Esophagus muscularis mucosa (tissue), 4 donors: ENCODE measurements around the gene SLC45A3. TPM values are rescaled to one million over a fixed set of nuclear protein-coding genes. Genes with fewer than 3 reads are reported as not detected.

Source experiments
- DNase-seq: peaks from one replicate; pipeline ENCODE4 v3.0.0-alpha.2; 2017; ENCODE audit errors: extremely low spot score
- H3K27ac ChIP-seq, 4 donors: fragments of 200-600 bp; sonication (generic); replicated peaks in 1 of 4; 1 replicate in 3 of 4; 2 replicates in 1 of 4; pipeline ENCODE4 v1.5.1; 2016 to 2019; ENCODE audit warnings: mild to moderate bottlenecking in 1 of 4
- H3K27me3 ChIP-seq, 4 donors: fragments of 200-600 bp; sonication (generic); one replicate each; pipeline versions ENCODE4 v1.5.1 to v1.6.0; 2016 to 2019
- H3K36me3 ChIP-seq, 4 donors: fragments of 200-600 bp; sonication (generic); one replicate each; pipeline ENCODE4 v1.5.1; 2016 to 2019
- H3K4me1 ChIP-seq, 4 donors: fragments of 200-600 bp; sonication (generic); one replicate each; pipeline ENCODE4 v1.5.1; 2016 to 2019
- H3K4me3 ChIP-seq, 4 donors: fragments of 200-600 bp; sonication (generic); 1 replicate in 2 of 4; 2 replicates in 2 of 4; pipeline ENCODE4 v1.5.1; 2016 to 2019; ENCODE audit warnings: mild to moderate bottlenecking in 4 of 4, moderate library complexity in 1 of 4
- H3K9me3 ChIP-seq, 4 donors: fragments of 200-600 bp; sonication (generic); 1 replicate in 3 of 4; 2 replicates in 1 of 4; pipeline ENCODE4 v1.5.1; 2016 to 2019
- CTCF ChIP-seq, 3 experiments: fragments of 200-600 bp in 2 of 3; fragments of 450-650 bp in 1 of 3; sonication (generic) in 2 of 3; IDR thresholded peaks; one replicate each; pipeline ENCODE4 v1.5.1; 2017 to 2019; ENCODE audit warnings: antibody characterized with exemption in 3 of 3, mild to moderate bottlenecking in 2 of 3, moderate library complexity in 1 of 3
- EP300 ChIP-seq: sonication (generic); formaldehyde crosslinking; IDR thresholded peaks from one replicate; pipeline ENCODE4 v1.6.1; 2017; ENCODE audit warnings: antibody characterized with exemption
- POLR2A ChIP-seq: fragments of 450-650 bp; IDR thresholded peaks from one replicate; pipeline ENCODE4 v1.6.1; 2017; ENCODE audit warnings: antibody characterized with exemption, moderate library complexity, mild to moderate bottlenecking, low read depth
- POLR2AphosphoS5 ChIP-seq, 2 donors: sonication (generic); formaldehyde crosslinking; IDR thresholded peaks; one replicate each; pipeline ENCODE4 v1.6.1; 2017; ENCODE audit warnings: antibody characterized with exemption in 2 of 2
- WGBS: methylation state at CpG from one replicate; pipeline ENCODE4 v1.1.5; 2018; 5-methylcytosine and 5-hydroxymethylcytosine counted together
- intact Hi-C: fragments of 100-400 bp; cut with DNase I; formaldehyde crosslinking; loops from one replicate; pipeline ENCODE4 v1.15.1; 2023
- total RNA-seq, 4 donors: library from RNA; depleted of rRNA; stranded (reverse); fragments of >200 nt; gene quantifications; one replicate each; pipeline versions ENCODE4 v1.1.0 to v1.2.1, GENCODE V29; 2016

Gene SLC45A3
- total RNA-seq, 4 donors from 2014 or later, result 0.86 to 1.7 (median 1.1) TPM

GRCh38 chr1:205668951-205669340, 11.4 kb downstream of the SLC45A3 start:
- Histone ChIP-seq H3K27ac (no peak overlapping the region), H3K27me3 (peaks cover 0 to 32% (median 0%) of the 10 kb centered on the region in 4 donors), H3K36me3 (no peaks in the 10 kb centered on the region), H3K4me1 (peaks cover 0 to 21% (median 9%) of the 10 kb centered on the region in 4 donors), H3K9me3 (no peaks in the 10 kb centered on the region), H3K4me3 (no peak overlapping the region)
- WGBS, result 83% methylated on average over 4 of the region's 5 CpGs
- intact Hi-C loops, result no loop called here
- DNase-seq, result no peak
- no peak for TF ChIP-seq EP300
- no peak for TF ChIP-seq POLR2A
- TF ChIP-seq CTCF (IDR thresholded peaks at IDR 0.05), result no peak
- TF ChIP-seq POLR2AphosphoS5 (IDR thresholded peaks at IDR 0.05), result no peak

- peaks cover 0 to 21% (median 9%) of the 10 kb centered on the region in 4 donors for H3K4me1 ChIP-seq
- no peak for TF ChIP-seq POLR2A
- no peak for TF ChIP-seq EP300
- TF ChIP-seq POLR2AphosphoS5 (IDR thresholded peaks at IDR 0.05), result no peak
- TF ChIP-seq CTCF (IDR thresholded peaks at IDR 0.05), result no peak
- intact Hi-C loops, result no loop called here
Measured at GRCh38 chr1:205667909-205668643, 12.2 kb downstream of the SLC45A3 start.

GRCh38 chr1:205666372-205667166, 13.7 kb downstream of the SLC45A3 start:
- 94% methylated on average over 2 of the region's 6 CpGs for WGBS
- DNase-seq, result no peak
- intact Hi-C loops, result no loop called here
- Histone ChIP-seq H3K36me3 (no peaks in the 10 kb centered on the region), H3K4me3 (no peak overlapping the region), H3K9me3 (no peaks in the 10 kb centered on the region), H3K4me1 (peaks cover 0 to 21% (median 9%) of the 10 kb centered on the region in 4 donors), H3K27ac (no peak overlapping the region), H3K27me3 (peaks cover 0 to 32% (median 0%) of the 10 kb centered on the region in 4 donors)
- no peak for TF ChIP-seq POLR2A
- no peak for TF ChIP-seq POLR2AphosphoS5 (IDR thresholded peaks at IDR 0.05)
- TF ChIP-seq CTCF (IDR thresholded peaks at IDR 0.05), result no peak
- no peak for TF ChIP-seq EP300

More at GRCh38 chr1:205667909-205668643, 12.2 kb downstream of the SLC45A3 start:
- Histone ChIP-seq H3K27me3 (peaks cover 0 to 32% (median 0%) of the 10 kb centered on the region in 4 donors), H3K36me3 (no peaks in the 10 kb centered on the region), H3K9me3 (no peaks in the 10 kb centered on the region), H3K4me3 (no peak overlapping the region), H3K27ac (no peak overlapping the region)
- 85% methylated on average over 11 of the region's 11 CpGs for WGBS
- no peak for DNase-seq

- Histone ChIP-seq H3K4me1 (peaks cover 0 to 21% (median 7%) of the 10 kb centered on the region in 4 donors), H3K27ac (no peak overlapping the region), H3K9me3 (no peaks in the 10 kb centered on the region), H3K36me3 (no peaks in the 10 kb centered on the region), H3K4me3 (no peak overlapping the region), H3K27me3 (peaks cover 0 to 24% (median 0%) of the 10 kb centered on the region in 4 donors)
- no peak for DNase-seq
- intact Hi-C loops, result no loop called here
- no peak for TF ChIP-seq POLR2A
- no peak for TF ChIP-seq POLR2AphosphoS5 (IDR thresholded peaks at IDR 0.05)
- no peak for TF ChIP-seq EP300
- no peak for TF ChIP-seq CTCF (IDR thresholded peaks at IDR 0.05)
- WGBS, result 68% methylated on average over 7 of the region's 9 CpGs
Measured at GRCh38 chr1:205665201-205666045, 14.9 kb downstream of the SLC45A3 start.
